ENCODE measurements around the gene AK4.

DNA sequence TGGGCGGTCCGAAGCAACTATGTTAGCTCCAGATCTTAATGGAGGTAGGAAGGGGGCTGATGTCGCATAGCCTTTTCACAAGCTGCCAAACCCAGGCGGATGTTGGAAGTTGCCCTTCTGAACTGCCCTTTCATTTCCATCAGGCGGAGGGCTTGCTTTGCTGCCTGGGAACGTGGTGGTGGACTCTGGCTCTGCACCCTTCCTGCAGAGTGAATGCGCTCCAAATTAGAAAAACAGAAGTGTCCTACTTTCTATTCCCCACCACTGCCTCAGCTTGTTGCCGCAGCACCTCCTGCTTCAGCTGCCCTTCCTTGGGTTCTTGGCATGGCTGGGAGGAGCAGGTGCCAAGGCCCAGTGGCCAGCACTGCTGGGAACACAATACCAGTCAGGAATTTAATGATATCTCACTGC is 60.6 kb downstream of the AK4 start:
- TF ChIP-seq EZH2 (IDR thresholded peaks at IDR 0.05; ENCODE audit: borderline replicate concordance) (no peak), EZH2phosphoT487 (IDR thresholded peaks at IDR 0.05; ENCODE audit: low read depth, severe bottlenecking, unreplicated experiment) (no peak)
- TF ChIP-seq, protein P1, sequence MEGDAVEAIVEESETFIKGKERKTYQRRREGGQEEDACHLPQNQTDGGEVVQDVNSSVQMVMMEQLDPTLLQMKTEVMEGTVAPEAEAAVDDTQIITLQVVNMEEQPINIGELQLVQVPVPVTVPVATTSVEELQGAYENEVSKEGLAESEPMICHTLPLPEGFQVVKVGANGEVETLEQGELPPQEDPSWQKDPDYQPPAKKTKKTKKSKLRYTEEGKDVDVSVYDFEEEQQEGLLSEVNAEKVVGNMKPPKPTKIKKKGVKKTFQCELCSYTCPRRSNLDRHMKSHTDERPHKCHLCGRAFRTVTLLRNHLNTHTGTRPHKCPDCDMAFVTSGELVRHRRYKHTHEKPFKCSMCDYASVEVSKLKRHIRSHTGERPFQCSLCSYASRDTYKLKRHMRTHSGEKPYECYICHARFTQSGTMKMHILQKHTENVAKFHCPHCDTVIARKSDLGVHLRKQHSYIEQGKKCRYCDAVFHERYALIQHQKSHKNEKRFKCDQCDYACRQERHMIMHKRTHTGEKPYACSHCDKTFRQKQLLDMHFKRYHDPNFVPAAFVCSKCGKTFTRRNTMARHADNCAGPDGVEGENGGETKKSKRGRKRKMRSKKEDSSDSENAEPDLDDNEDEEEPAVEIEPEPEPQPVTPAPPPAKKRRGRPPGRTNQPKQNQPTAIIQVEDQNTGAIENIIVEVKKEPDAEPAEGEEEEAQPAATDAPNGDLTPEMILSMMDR (IDR thresholded peaks at IDR 0.05; ENCODE audit: poor library complexity) = no peak
